Middle frontal gyrus (tissue), 1 donor: Measurements from ENCODE around the gene ALKBH5.

Source experiments
- DNase-seq: peaks from one replicate; pipeline ENCODE4 v3.0.0-alpha.2; 2015; ENCODE audit warnings: low spot score; ENCODE audit errors: extremely low spot score

ALKBH5 gene

DNA sequence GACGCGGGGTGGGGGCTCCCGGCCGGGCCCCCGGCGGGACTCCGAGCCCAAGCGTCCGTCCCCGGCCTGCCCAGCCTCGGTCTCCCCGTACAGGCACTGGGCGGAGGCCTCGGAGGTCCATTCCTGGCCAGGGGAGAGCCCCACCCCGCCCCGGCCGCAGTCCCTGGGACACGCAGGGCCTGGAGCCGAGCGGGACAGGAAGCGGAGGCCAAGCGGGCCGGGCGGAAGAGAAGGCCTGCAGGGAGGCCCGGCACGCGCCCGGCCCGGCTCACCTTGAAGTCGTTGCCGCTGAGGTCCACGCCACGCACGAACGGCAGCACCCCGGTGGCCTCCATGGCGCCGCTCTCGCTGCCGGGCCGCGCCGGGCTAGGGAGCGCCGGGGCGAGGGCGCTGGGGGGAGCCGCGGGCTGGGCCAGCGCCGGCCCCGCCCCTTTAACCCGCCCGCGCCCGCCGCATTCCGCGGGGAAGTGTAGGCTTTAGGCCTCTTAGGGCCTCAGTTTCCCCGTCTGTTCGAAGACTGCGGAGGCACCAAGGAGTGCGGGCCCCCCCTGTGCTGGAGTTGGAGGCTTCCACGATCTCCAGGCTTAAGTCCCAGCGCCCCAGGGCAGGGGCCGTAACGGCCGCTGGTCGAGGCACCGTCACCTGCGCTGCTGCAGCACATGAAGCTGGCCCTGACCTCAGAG lies 74.9 kb downstream of the ALKBH5 start, which contains the start of gene FLII:
Gene FLII (minus strand): TSS at position 383 of the 683 bp plus-strand sequence. CDS start 48 bp downstream, at position 335.
- DNase-seq, result peak; percentile 29
